Pons (tissue), 1 donor: ENCODE measurements around the gene KCNA10.

Experiments
- DNase-seq: peaks from one replicate; pipeline ENCODE4 v3.0.0-alpha.2; 2016; ENCODE audit warnings: low spot score

KCNA10 gene

DNA sequence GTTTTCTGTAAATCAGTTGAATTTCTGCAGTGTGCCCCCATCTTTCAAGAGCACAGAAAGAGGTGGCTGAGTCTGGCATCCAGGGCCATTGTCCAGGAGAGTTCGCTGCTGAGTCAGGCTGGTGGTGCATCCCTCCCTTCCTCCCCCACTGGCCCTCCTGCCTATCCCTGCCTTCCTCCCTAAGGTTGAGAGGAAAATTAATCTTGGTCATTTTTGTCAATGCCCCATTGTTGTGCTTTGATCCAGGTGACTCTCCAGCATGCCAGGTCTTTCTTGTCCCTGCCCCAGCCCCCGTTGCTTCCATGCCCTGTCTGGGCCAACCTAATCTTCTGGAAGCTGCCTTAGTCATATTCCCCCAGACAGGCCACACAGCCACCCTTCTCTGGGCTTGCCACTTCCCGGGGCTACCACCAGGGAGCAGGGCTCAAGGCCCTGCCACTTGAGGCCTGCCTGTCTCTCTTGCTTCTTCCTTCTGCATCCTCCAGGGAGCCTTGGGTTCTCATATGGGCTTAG lies 41.5 kb downstream of the KCNA10 start:
- DNase-seq = no peak

DNA sequence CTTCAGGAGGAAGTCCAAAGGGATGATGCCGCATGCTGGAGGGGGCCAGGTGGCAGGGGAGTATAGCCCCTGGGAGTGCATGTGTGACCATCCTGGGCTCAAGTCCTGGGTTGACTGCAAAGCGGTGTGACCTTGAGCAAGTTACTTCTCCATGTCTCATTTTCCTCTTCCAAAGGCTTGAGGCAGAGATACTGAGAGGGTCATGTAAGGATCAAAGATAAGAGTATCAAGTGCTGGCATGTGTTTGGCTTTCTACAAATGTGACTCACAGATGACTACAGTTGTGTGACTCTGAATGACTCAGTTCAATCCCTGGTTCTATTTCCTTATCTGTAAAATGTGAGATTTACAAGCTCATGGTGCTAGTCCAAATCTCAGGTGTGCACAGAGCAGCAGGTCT lies 41.9 kb downstream of the KCNA10 start:
- no peak for DNase-seq

DNA sequence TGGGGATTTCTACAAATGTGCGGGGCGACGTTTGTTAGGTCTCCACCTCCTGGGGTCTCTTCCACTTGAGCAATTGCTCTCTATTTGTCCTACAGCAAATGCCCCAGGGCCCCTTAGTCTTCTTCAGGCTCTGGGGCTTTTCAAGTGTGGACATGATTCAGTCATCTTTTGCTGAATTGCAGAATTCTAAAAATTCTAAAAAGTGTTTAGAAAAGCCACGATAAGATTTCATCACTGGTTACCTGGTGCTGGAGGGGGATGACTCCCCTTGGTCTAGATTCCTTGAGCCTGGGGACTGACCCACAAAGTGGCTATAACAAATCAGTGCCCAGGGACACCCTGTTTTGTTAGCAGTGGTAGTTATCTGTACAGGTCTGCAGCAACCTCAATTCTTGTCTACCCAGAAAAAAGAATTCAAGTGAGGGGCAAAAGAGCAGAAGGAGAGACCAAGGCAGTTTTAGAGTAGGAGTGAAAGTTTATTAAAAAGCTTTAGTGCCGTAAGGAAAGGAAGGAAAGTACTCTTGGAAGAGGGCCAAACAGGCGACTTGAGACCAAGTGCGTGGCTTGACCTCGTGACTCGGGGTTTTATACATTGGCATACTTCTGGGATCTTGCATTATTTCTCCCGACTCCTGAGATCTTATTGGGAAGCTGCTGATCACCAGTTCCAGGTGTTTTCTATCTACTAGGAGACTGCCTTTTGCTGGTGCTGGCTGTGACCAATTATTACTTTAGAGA lies 42.8 kb downstream of the KCNA10 start:
- no peak for DNase-seq

DNA sequence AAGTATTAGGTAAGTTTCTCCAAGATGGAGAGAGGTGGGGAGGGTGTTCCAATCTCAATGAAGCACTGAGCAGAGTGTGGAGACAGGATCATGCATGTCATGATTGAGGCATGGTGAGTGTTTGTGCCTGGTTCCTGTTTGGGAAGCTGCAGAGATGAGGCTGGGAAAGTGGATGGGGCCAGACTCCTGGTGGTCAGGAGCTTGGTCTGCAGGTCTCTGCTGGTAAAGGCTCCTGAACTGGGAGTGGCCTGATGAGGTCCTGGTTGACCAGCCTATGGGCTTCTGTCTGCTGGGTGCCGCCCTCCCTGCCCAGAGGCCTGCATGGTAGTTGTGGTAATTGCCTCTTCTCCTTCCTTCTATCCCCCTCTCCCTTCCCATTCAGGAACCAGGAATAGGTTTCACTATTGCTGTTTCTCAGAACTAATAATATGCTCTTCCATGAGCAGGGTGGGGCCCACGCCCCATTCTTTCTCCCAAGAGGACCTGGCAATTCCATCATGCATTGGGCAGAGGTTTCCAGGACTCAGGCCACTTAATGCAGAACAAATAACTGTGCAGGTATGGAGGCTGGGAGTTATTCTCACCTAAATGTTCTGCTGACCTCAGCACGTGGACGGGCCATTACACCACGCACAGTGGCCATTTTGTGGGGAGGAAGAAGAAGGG lies 43.5 kb downstream of the KCNA10 start:
- no peak for DNase-seq

DNA sequence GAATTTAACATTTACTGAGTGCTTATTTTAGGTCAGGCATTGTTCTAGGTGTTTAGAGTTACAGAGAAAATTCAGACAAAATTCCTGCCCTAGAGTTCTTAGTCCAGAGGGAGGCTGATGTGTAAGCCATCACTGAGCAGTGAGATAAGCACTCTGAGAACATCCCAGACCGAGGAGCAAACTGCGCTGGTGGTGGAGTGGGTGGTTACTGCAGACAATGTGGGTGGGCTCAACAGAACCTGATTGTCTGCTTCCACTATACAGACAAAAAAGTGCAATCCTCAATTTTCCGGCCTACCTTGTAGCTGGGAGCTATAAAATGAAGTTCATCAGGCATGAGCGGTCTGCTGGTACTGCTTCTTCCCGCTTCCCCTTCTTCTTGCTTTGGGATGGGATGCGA lies 44.5 kb downstream of the KCNA10 start:
- DNase-seq = no peak

DNA sequence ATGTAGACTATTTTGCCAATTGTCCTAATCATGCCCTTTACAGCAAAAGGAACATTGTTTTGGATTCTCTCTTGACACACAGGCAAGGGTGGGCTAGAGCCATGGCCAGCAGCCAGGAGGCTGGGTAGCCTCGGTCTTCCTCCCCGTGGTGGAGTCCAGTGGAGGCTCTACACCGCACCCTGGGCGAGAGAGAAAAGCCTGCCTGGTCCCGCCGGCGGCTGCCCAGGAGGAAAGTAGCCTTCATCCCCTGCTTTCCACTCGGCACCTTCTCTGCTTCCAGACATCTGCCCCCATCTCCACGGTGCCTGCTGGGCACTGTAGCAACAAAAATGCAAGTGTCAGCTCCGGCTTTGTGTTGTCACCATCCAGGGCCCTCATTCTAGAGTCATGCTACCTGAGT lies 46.4 kb downstream of the KCNA10 start:
- DNase-seq = no peak

DNA sequence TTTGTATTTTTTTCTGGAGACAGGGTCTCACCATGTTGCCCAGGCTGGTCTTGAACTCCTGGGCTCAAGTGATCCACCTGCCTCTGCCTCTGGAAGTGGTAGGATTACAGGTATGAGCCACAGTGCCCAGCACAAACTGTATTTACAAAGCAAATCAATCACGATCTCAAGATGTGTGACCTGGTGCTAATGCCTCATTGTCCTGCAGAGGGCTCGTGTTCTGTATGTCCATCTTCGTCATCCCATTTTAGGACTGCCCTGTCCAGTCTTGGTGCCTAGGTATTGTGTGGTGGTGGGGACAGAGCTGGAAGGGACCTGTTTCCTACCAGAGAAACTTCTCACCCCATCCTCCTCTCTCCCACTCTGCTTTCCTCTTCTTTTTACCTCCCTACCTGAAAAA lies 47.8 kb downstream of the KCNA10 start:
- DNase-seq = no peak
